Fibroblast of the conjunctiva (primary cell): ENCODE measurements around the gene TBCA.
"Not testable (repeated sequence)": the region's sequence is repeated elsewhere in the genome, so short reads cannot be mapped to it uniquely, and the experiment has no call there.

Source experiments
- DNase-seq: peaks from one replicate; pipeline ENCODE4 v3.0.0-alpha.2; 2010; ENCODE audit warnings: low read depth

The TBCA gene

GRCh38 chr5:77772729-77773128, 3.4 kb downstream of the TBCA start:
- no peak for DNase-seq

GRCh38 chr5:77771452-77771851, 4.7 kb downstream of the TBCA start:
- DNase-seq = no peak

GRCh38 chr5:77770293-77771005, 5.7 kb downstream of the TBCA start:
- DNase-seq = no peak

- no peak for DNase-seq
Measured at GRCh38 chr5:77768978-77769377, 7.2 kb downstream of the TBCA start.

GRCh38 chr5:77767301-77767700, 8.8 kb downstream of the TBCA start:
- no peak for DNase-seq

- no peak for DNase-seq
Measured at GRCh38 chr5:77761606-77762005, 14.5 kb downstream of the TBCA start.

- DNase-seq = no peak
Measured at GRCh38 chr5:77758141-77758938, 17.8 kb downstream of the TBCA start.

GRCh38 chr5:77751328-77752023, 24.7 kb downstream of the TBCA start:
- DNase-seq = no peak

- DNase-seq = not testable (repeated sequence)
Measured at GRCh38 chr5:77750928-77751327, 25.2 kb downstream of the TBCA start.

- DNase-seq = no peak
Measured at GRCh38 chr5:77748160-77748559, 28.0 kb downstream of the TBCA start.

GRCh38 chr5:77744116-77744515, 32.0 kb downstream of the TBCA start:
- DNase-seq = no peak

- no peak for DNase-seq
Measured at GRCh38 chr5:77743181-77743580, 33.0 kb downstream of the TBCA start.

GRCh38 chr5:77741608-77742007, 34.5 kb downstream of the TBCA start:
- DNase-seq = no peak

- no peak for DNase-seq
Measured at GRCh38 chr5:77734885-77735284, 41.3 kb downstream of the TBCA start.

GRCh38 chr5:77733130-77733529, 43.0 kb downstream of the TBCA start:
- DNase-seq = no peak

- no peak for DNase-seq
Measured at GRCh38 chr5:77727190-77727589, 48.9 kb downstream of the TBCA start.

GRCh38 chr5:77725616-77726015, 50.5 kb downstream of the TBCA start:
- DNase-seq = no peak

GRCh38 chr5:77724934-77725333, 51.2 kb downstream of the TBCA start:
- no peak for DNase-seq

GRCh38 chr5:77719666-77720363, 56.3 kb downstream of the TBCA start:
- no peak for DNase-seq

GRCh38 chr5:77718934-77719610, 57.1 kb downstream of the TBCA start:
- DNase-seq = no peak

GRCh38 chr5:77709993-77710685, 66.0 kb downstream of the TBCA start:
- peak; percentile 8 for DNase-seq
